HepG2 (cell line): Measurements from ENCODE around the gene TXLNA. TPM values are rescaled to one million over a fixed set of nuclear protein-coding genes. Genes with fewer than 3 reads are reported as not detected.

Experiments
- HNF4A ChIP-seq: sonication (generic); formaldehyde crosslinking; IDR thresholded peaks from 2 replicates; pipeline ENCODE4 v1.4.0; 2020; ENCODE audit warnings: missing genetic modification reagents
- HNRNPL ChIP-seq: fragments of 200-400 bp; formaldehyde crosslinking; IDR thresholded peaks from 2 replicates; pipeline ENCODE4 v1.6.1; 2017; ENCODE audit warnings: mild to moderate bottlenecking, low read depth, low read length
- MIXL1 ChIP-seq: IDR thresholded peaks from 2 replicates; pipeline ENCODE4 v1.6.1; 2016
- REPIN1 ChIP-seq: sonication (generic); formaldehyde crosslinking; IDR thresholded peaks from 2 replicates; pipeline ENCODE4 v1.8.0; 2022; ENCODE audit warnings: missing genetic modification reagents, low read depth, mild to moderate bottlenecking, borderline replicate concordance
- ZBTB7B ChIP-seq: sonication (generic); formaldehyde crosslinking; IDR thresholded peaks from 2 replicates; pipeline ENCODE4 v1.4.0; 2020; ENCODE audit warnings: missing genetic modification reagents
- ZFAT ChIP-seq: sonication (generic); formaldehyde crosslinking; conservative IDR thresholded peaks from 2 replicates; pipeline ENCODE4 v1.8.1; 2023; ENCODE audit warnings: missing genetic modification reagents, inconsistent platforms
- ZFP91 ChIP-seq: sonication (generic); formaldehyde crosslinking; IDR thresholded peaks from 2 replicates; pipeline ENCODE4 v1.9.0; 2022; ENCODE audit warnings: missing genetic modification reagents, mild to moderate bottlenecking, borderline replicate concordance
- ZGPAT ChIP-seq: IDR thresholded peaks from 2 replicates; pipeline ENCODE4 v1.6.1; 2016; ENCODE audit warnings: mild to moderate bottlenecking
- ZKSCAN8 ChIP-seq: IDR thresholded peaks from 2 replicates; pipeline ENCODE4 v1.6.1; 2016; ENCODE audit warnings: borderline replicate concordance, missing genetic modification reagents, missing compliant biosample characterization
- ZNF558 ChIP-seq: sonication (generic); formaldehyde crosslinking; IDR thresholded peaks from 2 replicates; pipeline ENCODE4 v1.9.0; 2022; ENCODE audit warnings: mild to moderate bottlenecking, missing genetic modification reagents, borderline replicate concordance
- ZNF687 ChIP-seq: sonication (generic); formaldehyde crosslinking; IDR thresholded peaks from 2 replicates; pipeline ENCODE4 v1.5.1; 2020; ENCODE audit warnings: mild to moderate bottlenecking, missing genetic modification reagents, moderate library complexity
- polyA plus RNA-seq, 8 experiments: library from polyadenylated mRNA; depleted of rRNA in 3 of 8; stranded (reverse) in 7 of 8; unstranded in 1 of 8; fragments of >200 nt; fragmentation: Illumina TruSeq in 4 of 8; extraction: Trizol in 4 of 8; gene quantifications; 2 replicates each; pipeline versions ENCODE4 v1.2.1 to v1.2.3, GENCODE V29; 2011 to 2016; ENCODE audit warnings: low read depth in 4 of 8, missing spikeins in 1 of 8, mixed read lengths in 1 of 8; ENCODE audit not compliant: insufficient read depth in 1 of 8
- total RNA-seq, 5 experiments: library from RNA; depleted of rRNA; stranded (reverse); fragments of >200 nt; fragmentation: Illumina TruSeq; extraction: Trizol; gene quantifications; 2 replicates each; pipeline ENCODE4 v1.2.3, GENCODE V29; 2016; ENCODE audit warnings: low read depth in 1 of 5
- TF ChIP-seq, protein P1 (sequence below): IDR thresholded peaks from 2 replicates; pipeline ENCODE4 v1.6.1; 2016; ENCODE audit warnings: missing compliant biosample characterization, missing genetic modification reagents, borderline replicate concordance
- TF ChIP-seq, protein P2 (sequence below): sonication (generic); formaldehyde crosslinking; IDR thresholded peaks from 2 replicates; pipeline ENCODE4 v1.4.0; 2020; ENCODE audit warnings: missing genetic modification reagents

Gene TXLNA
- total and polyA plus RNA-seq, 2 of the 13 experiments (the other 11 are each of a cell fraction or from before 2014, with no cell fraction given), result 29.6 to 67.8 TPM

GRCh38 chr1:32200226-32201010 lies 20.9 kb downstream of the TXLNA start, which contains the start of gene CCDC28B (continued):
- TF ChIP-seq ZNF687 (CRISPR knock-in tag), result peak; percentile 87
- TF ChIP-seq ZNF558 (CRISPR knock-in tag), result 0 out of 2 replicates have a peak, but pooled peaks have one; percentile 27
- peak; percentile 28; the same call in 1 of the 2 replicates for TF ChIP-seq ZGPAT (CRISPR knock-in tag)
- peak; percentile 99 for TF ChIP-seq ZFP91 (CRISPR knock-in tag)
- no peak for TF ChIP-seq MIXL1 (CRISPR knock-in tag)
- TF ChIP-seq REPIN1 (CRISPR knock-in tag), result 0 out of 2 replicates have a peak, but pooled peaks have one; percentile 29
- TF ChIP-seq HNRNPL, result no peak
- no peak for TF ChIP-seq ZKSCAN8 (CRISPR knock-in tag)
- TF ChIP-seq, protein P1, sequence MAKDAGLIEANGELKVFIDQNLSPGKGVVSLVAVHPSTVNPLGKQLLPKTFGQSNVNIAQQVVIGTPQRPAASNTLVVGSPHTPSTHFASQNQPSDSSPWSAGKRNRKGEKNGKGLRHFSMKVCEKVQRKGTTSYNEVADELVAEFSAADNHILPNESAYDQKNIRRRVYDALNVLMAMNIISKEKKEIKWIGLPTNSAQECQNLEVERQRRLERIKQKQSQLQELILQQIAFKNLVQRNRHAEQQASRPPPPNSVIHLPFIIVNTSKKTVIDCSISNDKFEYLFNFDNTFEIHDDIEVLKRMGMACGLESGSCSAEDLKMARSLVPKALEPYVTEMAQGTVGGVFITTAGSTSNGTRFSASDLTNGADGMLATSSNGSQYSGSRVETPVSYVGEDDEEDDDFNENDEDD, result peak; percentile 40; the same call in 1 of the 2 replicates
- no peak for TF ChIP-seq HNF4A (CRISPR knock-in tag)
- TF ChIP-seq ZBTB7B (CRISPR knock-in tag), result peak; percentile 30; the same call in 1 of the 2 replicates
- TF ChIP-seq, protein P2, sequence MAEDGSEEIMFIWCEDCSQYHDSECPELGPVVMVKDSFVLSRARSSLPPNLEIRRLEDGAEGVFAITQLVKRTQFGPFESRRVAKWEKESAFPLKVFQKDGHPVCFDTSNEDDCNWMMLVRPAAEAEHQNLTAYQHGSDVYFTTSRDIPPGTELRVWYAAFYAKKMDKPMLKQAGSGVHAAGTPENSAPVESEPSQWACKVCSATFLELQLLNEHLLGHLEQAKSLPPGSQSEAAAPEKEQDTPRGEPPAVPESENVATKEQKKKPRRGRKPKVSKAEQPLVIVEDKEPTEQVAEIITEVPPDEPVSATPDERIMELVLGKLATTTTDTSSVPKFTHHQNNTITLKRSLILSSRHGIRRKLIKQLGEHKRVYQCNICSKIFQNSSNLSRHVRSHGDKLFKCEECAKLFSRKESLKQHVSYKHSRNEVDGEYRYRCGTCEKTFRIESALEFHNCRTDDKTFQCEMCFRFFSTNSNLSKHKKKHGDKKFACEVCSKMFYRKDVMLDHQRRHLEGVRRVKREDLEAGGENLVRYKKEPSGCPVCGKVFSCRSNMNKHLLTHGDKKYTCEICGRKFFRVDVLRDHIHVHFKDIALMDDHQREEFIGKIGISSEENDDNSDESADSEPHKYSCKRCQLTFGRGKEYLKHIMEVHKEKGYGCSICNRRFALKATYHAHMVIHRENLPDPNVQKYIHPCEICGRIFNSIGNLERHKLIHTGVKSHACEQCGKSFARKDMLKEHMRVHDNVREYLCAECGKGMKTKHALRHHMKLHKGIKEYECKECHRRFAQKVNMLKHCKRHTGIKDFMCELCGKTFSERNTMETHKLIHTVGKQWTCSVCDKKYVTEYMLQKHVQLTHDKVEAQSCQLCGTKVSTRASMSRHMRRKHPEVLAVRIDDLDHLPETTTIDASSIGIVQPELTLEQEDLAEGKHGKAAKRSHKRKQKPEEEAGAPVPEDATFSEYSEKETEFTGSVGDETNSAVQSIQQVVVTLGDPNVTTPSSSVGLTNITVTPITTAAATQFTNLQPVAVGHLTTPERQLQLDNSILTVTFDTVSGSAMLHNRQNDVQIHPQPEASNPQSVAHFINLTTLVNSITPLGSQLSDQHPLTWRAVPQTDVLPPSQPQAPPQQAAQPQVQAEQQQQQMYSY (CRISPR knock-in tag), result peak; percentile 39; the same call in 1 of the 2 replicates
- TF ChIP-seq ZFAT (CRISPR knock-in tag), result no peak
